ENCODE results near the gene PFN3.

DNA sequence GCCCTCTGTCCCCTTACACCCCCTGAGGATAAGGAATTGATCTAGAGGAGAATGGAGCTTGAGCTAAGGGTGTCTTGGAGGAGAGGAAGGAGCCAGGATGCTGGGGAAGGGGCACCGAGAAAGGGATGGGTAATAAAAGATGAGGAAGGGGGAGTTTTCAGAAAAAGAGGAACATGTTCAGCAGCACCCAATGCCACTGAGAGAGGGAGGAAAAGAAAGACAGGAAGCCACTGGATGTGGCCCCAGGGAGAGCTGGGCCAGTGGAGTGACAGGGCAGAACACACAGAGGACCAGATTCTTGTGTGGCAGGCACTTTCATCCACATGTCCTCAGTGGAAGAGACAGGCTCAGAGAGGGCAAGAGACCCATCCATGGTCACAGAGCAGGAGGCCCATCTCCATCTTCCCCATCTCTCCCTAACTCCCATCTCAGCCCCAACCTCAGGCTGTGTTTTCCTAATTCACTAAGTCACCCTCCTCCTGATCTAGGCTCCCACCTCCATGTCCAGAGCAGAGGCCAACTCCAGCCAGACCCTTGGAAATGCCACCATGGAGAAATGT lies 7.2 kb downstream of the PFN3 start:
- TF ChIP-seq, protein P1, sequence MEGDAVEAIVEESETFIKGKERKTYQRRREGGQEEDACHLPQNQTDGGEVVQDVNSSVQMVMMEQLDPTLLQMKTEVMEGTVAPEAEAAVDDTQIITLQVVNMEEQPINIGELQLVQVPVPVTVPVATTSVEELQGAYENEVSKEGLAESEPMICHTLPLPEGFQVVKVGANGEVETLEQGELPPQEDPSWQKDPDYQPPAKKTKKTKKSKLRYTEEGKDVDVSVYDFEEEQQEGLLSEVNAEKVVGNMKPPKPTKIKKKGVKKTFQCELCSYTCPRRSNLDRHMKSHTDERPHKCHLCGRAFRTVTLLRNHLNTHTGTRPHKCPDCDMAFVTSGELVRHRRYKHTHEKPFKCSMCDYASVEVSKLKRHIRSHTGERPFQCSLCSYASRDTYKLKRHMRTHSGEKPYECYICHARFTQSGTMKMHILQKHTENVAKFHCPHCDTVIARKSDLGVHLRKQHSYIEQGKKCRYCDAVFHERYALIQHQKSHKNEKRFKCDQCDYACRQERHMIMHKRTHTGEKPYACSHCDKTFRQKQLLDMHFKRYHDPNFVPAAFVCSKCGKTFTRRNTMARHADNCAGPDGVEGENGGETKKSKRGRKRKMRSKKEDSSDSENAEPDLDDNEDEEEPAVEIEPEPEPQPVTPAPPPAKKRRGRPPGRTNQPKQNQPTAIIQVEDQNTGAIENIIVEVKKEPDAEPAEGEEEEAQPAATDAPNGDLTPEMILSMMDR (IDR thresholded peaks at IDR 0.05) = no peak
- TF ChIP-seq POLR2A (IDR thresholded peaks at IDR 0.05) = no peak

Data from lower leg skin (tissue), 3 donors.